GM18505 (cell line): ENCODE results near the gene LIPA.
"Not testable (repeated sequence)": the region's sequence is repeated elsewhere in the genome, so short reads cannot be mapped to it uniquely, and the experiment has no call there.

ENCODE experiments used
- ATAC-seq: cut with Tn5 transposase; IDR thresholded peaks from one replicate; pipeline ENCODE4 v1.9.1; 2021; ENCODE audit not compliant: unreplicated experiment
- POLR2A ChIP-seq: IDR thresholded peaks from 4 replicates; pipeline ENCODE4 v1.6.1; 2011; ENCODE audit warnings: borderline replicate concordance; ENCODE audit not compliant: insufficient read depth, insufficient read length; ENCODE audit errors: extremely low read depth

The LIPA gene

DNA sequence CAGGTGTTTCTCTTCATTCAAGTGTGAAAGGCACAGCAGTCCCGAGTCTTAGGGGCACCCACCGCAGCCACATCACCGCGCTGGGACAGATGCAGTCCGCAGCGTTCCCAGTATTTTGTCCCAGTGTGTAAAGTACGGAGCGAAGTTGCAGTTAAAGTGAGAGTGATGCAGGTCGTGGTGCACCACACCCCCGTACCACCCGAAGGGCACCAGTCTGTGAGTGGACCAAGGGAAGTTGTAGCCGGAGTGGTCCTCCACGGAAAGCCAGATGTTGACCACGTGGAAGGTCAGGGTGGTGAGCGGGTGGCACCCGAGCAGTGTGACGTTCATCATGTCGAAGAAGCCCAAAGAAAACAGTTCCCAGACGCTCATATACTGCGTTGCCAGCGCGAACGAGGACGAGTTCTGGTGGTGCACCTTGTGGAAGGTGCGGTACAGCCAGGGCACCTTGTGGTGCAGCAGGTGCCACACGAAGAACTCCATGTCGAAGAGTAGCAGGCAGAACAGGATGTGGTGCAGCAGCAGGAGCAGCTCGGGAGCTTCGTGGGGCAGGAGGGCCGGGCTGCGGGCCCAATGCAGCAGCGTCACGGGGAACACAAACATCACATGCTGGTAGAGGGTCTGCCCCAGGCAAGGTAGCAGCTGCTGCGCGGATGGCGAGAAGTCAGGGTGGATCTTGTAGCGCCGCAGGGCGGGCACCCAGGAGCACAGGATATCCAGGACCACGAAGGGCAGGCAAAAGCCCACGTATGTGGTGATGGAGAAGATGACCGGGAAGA lies 45.0 kb downstream of the LIPA start:
- ATAC-seq = no peak
- no peak for TF ChIP-seq POLR2A

DNA sequence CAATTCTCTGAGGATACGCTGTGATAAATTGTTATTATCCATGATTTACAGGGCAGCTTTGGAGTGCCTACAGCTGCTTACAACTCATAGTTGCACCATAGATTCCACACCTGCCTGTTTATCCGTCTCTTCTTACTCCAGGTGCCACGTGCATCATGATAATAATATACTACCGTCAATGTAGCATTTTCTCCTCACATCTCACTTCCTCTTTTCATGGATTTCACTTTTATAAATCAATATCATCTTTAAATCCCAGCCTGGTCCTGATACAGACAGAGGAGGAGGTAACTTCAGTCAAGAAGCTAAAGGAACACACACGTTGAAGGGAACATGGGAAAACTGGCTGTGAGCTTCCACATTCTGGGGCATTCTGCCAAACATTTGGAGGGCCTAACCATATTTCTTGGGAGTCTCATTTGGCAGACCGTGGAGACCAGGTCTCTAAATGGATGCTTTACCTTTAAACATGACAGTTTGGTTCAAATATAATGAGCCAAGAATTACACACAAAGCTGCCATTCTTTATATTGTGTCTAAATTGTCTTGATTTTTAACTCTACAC lies 46.9 kb downstream of the LIPA start:
- TF ChIP-seq POLR2A = no peak

DNA sequence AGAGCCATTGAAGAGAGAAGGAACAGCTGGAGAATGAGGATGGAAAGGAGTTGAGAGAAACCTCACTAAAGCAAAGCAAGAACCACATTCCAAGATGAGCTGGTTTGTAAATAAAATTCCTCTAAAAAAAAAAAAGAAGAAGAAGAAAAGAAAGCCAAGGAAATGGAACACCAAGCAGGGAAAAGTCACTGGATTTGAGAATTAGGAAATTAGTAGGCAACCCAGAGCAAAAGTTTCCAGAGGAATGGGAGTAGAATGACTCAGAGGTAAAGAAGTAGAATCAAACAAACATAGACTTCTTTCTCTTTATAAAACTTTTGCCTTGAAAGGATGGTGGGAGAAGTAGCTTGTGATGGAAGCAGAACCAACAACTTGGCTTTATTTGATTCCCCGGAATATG lies 48.3 kb downstream of the LIPA start:
- ATAC-seq = no peak

More for the DNA sequence above, 46.9 kb downstream of the LIPA start:
- ATAC-seq = no peak

DNA sequence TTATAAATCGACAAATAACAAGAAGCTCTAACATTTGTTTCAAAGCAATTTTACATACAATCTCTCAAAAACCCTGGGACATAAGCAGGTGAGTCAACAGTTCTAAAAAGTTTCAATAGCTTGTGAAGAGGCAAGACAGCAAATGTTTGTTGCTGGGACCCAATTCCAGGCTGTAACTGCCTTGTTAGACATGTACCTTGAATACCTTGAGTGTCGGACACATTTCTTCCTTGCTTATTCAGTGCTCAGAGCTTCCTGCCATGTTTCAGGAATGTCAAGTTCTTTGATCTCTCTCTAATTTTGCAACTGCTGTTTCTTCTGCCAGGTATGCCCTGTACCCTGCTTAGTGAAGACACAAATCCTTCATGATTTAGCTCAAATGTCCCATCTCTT lies 49.5 kb downstream of the LIPA start:
- no peak for ATAC-seq

More for the DNA sequence above, 48.3 kb downstream of the LIPA start:
- no peak for TF ChIP-seq POLR2A

DNA sequence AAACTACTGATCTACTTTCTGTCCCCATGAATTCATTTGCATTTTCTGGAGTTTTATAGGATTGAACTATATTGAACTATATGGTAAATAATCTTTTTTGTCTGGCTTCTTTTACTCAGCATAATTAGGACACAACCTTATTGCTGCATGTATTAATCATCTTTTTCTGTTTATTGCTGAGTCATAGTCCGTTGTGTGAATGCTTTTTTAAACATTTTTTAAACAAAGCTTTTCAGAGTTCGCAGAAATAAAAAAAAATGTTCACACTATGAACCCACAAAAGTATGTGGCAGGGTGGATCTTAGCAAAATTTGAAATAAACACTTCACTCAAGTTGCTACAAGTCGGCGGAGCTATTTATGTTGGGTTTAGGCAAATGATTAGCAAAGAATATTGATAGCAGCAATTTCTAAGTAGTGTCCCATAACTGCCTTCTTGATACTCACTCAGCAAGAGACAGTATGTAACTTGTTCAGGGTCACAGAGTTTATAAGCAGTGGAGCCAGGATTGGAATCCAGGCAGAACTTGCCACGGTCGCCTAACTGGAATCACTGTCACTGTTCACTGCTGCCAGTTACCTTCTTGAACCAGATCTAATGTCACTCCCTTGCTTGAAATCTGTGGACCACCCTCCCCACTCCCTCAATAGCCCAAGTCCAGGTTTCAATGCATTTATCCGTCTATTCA lies 50.1 kb downstream of the LIPA start:
- no peak for ATAC-seq
- TF ChIP-seq POLR2A = no peak

More for the DNA sequence above, 49.5 kb downstream of the LIPA start:
- no peak for TF ChIP-seq POLR2A

DNA sequence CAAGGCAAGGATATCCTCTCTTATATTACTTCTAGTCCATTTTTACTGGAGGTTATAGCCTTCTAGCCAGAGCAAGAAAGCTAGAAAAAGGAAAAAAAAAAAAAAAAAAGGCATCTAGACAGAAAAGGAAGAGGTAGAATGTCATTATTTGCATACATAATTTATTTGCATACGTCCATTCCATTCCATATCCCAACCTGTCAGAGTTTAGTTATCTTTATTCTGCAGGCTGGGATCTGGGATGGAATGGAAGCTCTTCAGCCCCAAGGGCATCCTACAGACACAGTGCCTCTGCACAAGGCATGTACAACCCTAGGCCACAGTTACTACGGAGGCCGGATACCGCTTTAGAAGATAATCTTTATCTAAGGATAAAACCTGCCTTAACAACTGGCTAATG lies 54.1 kb downstream of the LIPA start:
- TF ChIP-seq POLR2A = no peak
- ATAC-seq = no peak

DNA sequence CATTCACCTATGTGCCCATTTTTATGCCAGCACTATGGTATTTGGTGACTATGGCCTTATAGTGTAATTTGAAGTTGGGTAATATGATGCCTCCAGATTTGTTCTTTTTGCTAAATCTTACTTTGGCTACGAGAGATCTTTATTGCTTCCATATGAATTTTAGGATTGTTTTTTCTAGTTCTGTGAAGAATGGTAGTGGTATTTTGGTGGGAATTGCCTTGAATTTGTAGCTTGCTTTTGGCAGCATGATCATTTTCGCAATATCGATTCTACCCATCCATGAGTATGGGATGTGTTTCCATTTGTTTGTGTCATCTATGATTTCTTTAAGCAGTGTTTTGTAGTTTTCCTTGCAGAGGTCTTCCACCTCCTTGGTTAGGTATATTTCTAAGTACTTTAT lies 60.3 kb downstream of the LIPA start:
- ATAC-seq = not testable (repeated sequence)

DNA sequence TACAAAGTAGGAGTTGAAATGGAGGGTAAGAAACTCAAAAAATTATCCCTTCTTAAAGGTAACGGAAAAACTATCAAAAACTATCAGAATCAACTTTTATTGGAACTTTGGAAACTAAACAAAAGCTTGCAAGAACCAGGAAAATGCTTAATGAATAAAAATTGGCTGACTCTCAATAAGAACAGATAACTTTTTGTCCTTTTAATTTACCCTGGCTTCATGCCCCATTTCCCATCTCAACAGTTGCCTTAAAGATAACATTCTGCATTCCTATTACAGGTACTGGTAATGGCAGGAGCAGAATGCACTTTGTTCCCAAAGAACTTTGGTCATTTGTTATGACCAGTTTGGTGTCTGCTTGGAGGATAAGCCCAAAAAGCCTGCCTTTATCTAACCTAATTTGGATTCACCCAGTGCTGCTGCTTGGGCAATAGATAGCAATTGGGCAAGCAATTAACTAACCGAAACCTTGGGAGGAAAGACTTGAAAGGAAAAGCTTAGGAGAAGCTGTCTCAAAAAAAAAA lies 62.3 kb downstream of the LIPA start:
- ATAC-seq = no peak
- no peak for TF ChIP-seq POLR2A

DNA sequence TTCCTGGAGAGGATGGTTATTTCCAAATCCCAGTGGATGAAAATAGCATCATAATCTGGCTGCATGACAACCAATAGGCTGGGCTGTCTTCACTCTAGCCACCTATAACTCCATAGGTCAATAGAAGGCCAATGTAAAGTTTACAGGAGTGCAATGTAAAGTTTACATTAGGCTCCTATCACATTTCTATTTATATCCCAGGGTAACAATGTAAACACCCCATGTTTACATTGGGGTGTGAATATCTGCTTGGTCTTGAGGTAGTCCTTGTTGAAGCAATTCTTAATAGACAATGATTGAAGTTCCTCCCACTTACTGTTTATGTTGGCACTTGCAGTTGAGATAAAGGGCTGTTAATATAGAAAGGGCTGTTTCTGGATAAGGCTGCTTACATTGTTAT lies 65.9 kb downstream of the LIPA start:
- no peak for ATAC-seq
- no peak for TF ChIP-seq POLR2A

DNA sequence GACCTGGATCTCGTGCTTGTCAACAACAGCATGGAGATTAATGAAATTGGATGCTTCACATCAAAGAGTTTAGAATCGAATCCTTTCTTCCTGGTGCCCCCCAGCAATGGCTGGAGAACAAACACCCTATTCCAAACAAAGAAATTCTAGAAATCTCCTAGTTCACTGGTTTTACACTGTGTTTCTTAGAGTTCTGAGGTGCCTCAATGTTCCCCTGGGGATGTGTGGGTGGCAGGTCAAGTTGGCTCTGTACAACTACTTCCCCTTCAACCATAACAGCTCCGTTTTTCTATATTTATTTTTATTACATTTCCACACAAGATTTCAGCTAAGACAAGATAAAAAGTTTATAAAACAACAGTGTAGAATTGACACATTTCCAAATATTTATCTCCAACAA lies 66.9 kb downstream of the LIPA start:
- no peak for TF ChIP-seq POLR2A

DNA sequence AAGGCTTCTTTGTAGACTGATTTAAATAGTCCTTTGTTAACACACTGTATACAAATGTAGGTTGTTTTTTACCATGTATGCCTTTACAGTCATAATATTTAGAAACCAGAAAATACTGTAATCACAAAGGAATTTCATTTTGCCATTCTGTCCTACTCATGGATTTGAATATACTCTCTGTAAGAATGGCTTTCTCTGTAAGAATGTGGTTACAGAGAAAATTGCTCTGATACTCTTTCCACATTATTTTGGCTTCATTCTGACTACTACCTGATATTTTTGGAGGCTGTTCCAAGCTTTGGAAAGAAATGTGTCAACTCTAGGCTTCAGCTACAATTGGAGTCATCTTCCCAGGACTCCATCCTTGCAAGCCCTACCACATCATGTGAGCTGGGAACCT lies 68.0 kb downstream of the LIPA start:
- no peak for TF ChIP-seq POLR2A
- no peak for ATAC-seq

More for the DNA sequence above, 66.9 kb downstream of the LIPA start:
- ATAC-seq = no peak

DNA sequence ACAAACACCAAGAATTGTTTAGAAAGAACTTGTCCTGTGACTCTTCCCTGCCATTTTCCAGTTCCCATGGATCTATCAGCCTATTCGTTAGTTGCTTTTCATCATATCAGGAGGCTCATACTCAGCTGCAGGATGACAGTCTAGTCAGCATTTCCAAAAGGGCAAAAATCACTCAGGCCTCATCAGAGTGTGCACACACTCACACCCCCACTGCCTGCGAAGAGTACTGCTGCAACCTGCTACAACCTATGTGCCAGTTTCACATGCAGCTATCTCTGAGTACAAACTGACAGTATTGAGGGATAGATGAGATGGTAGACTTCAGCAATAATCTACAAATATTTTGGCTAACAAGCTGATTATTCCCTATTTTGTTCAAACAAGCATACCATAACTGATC lies 68.7 kb downstream of the LIPA start:
- no peak for ATAC-seq
- no peak for TF ChIP-seq POLR2A

DNA sequence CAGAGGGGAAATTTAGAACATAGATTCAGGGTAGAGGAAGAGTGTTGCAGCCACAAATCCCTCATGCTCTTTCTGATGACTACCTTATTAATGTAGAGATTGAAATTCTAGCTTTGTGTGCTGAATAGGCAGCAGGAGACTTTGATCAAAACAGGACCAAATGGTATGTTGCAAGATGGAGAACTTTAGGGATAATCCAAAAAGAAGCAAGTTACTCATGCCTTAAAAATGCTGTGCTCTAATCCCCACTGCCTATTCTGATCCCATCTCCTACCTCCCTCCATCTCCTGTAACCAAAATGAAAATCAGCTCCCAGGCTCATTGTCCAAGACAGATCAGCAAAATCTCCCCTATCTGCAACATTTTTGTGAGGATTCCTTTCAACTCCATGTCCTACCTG lies 75.8 kb downstream of the LIPA start:
- TF ChIP-seq POLR2A = no peak
- ATAC-seq = no peak

DNA sequence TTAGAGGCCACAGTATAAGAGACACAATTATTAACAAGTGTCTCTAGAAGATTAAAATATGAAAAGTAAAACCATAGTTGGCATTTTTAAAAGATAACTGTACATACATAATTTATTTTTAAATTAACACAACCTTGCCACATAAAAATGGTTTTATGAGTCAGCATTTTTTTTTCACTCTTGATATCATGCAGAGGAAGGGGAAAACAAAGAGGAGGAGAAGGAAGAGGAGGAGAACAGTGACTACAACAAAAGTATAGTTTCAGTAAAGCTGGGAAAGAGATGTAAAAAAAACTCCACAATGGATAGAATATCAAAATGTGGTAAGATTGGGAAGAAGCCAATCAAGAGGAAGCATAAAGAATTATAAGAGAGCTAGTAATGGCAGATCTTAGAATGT lies 78.5 kb downstream of the LIPA start:
- no peak for ATAC-seq
- TF ChIP-seq POLR2A = no peak
